Aorta (tissue), 5 donors: ENCODE data around the gene NFYA. TPM values are rescaled to one million over a fixed set of nuclear protein-coding genes. Genes with fewer than 3 reads are reported as not detected.
A peak's percentile ranks its signal among the peaks of the same experiment; 100 is the strongest.

Experiments used
- ATAC-seq: fragments of 200-7000 bp; cut with Tn5 transposase; one replicate; pipeline ENCODE4 v1.9.1; 2022; ENCODE audit warnings: moderate library complexity; ENCODE audit not compliant: low FRiP score
- DNase-seq, 2 donors: peaks; one replicate each; pipeline ENCODE4 v3.0.0-alpha.2; 2020
- H3K27ac ChIP-seq, 2 donors: one replicate each; pipeline ENCODE4 v1.5.1; 2013; ENCODE audit warnings: low read length in 2 of 2, mild to moderate bottlenecking in 2 of 2, moderate library complexity in 2 of 2, control low read depth in 1 of 2, inconsistent platforms in 1 of 2, low read depth in 1 of 2
- H3K27me3 ChIP-seq, 2 donors: one replicate each; pipeline ENCODE4 v1.6.1; 2013; ENCODE audit warnings: control low read depth in 1 of 2, low read length in 1 of 2, mild to moderate bottlenecking in 1 of 2, moderate library complexity in 1 of 2; ENCODE audit not compliant: insufficient read depth in 2 of 2, control insufficient read depth in 1 of 2
- H3K36me3 ChIP-seq, 2 donors: one replicate each; pipeline ENCODE4 v1.6.1; 2013; ENCODE audit warnings: control low read depth in 1 of 2, low read length in 1 of 2, mild to moderate bottlenecking in 1 of 2; ENCODE audit not compliant: insufficient read depth in 2 of 2, control insufficient read depth in 1 of 2
- H3K4me1 ChIP-seq, 2 donors: one replicate each; pipeline ENCODE4 v1.6.1; 2013; ENCODE audit warnings: low read length in 2 of 2, control low read depth in 1 of 2, mild to moderate bottlenecking in 1 of 2, moderate library complexity in 1 of 2; ENCODE audit not compliant: insufficient read depth in 2 of 2, control insufficient read depth in 1 of 2
- H3K4me3 ChIP-seq, 2 donors: one replicate each; pipeline ENCODE4 v1.5.1; 2013; ENCODE audit warnings: low read length in 2 of 2, control low read depth in 1 of 2, mild to moderate bottlenecking in 1 of 2
- H3K9me3 ChIP-seq: one replicate; pipeline ENCODE4 v1.6.1; 2013; ENCODE audit warnings: mild to moderate bottlenecking, low read length; ENCODE audit not compliant: control insufficient read depth
- WGBS, 2 donors: extraction: QIAGEN DNeasy Blood & Tissue Kit; methylation state at CpG; one replicate each; pipeline ENCODE4 v1.1.7; 2013; 5-methylcytosine and 5-hydroxymethylcytosine counted together
- intact Hi-C, 2 donors: fragments of 100-400 bp; cut with DNase I; formaldehyde crosslinking; loops; one replicate each; pipeline versions ENCODE4 v1.14.2 to v1.15.0; 2022
- polyA plus RNA-seq, 2 donors: library from polyadenylated mRNA; stranded (reverse); fragments of 200-250 nt; gene quantifications; one replicate each; pipeline ENCODE4 v1.2.3, GENCODE V29; 2013
- total RNA-seq, 2 donors: library from RNA; stranded (reverse); fragmentation: NEBNext Ultra II Directional; extraction: Animal tissue kit (Norgen Biotek cat#: 25700); gene quantifications; one replicate each; pipeline ENCODE4 v1.2.1, GENCODE V29; 2021
- donor health status: healthy with polysubstance abuse.
- donor health status: Bipolar disorder and iron deficiency.
- donor health status: DM: no; HTN: no; CAD: no.
- donor health status: DM: no; HTN: no; CAD: no.
- donor health status: DM: yes; HTN: yes; CAD: no.

NFYA gene
- total and polyA plus RNA-seq, 4 donors: 5.6 to 18.6 (median 10.0) TPM

- H3K9me3 ChIP-seq: no peaks in the 10 kb centered on the region
- 2 to 3% methylated on average over 11 of the region's 11 CpGs for WGBS, 2 donors
- H3K36me3 ChIP-seq: no peaks in the 10 kb centered on the region
- no peaks in the 10 kb centered on the region for H3K27me3 ChIP-seq
- ATAC-seq: no peak
- H3K27ac ChIP-seq: peak overlapping the region; percentile 75 to 88
- DNase-seq: no peak
- peak overlapping the region; percentile 32 to 50 for H3K4me3 ChIP-seq
- H3K4me1 ChIP-seq: no peaks in the 10 kb centered on the region
- intact Hi-C loops: loop anchor here in 1 of 2 donors (5.0 to 10.0 kb wide), 2 partner anchors 1652 to 1729 kb away; no protein-coding TSS in a partner anchor
These were observed 1.4 kb downstream of the NFYA start for GRCh38 chr6:41073968-41074691.

GRCh38 chr6:41074692-41075436 is 2.1 kb downstream of the NFYA start:
- DNase-seq: no peak
- no peaks in the 10 kb centered on the region for H3K27me3 ChIP-seq
- 37 to 38% methylated on average over 11 of the region's 11 CpGs for WGBS, 2 donors
- intact Hi-C loops: loop anchor here in 1 of 2 donors (5.0 to 10.0 kb wide), 2 partner anchors 1653 to 1730 kb away; no protein-coding TSS in a partner anchor
- H3K4me1 ChIP-seq: no peaks in the 10 kb centered on the region
- H3K36me3 ChIP-seq: no peaks in the 10 kb centered on the region
- ATAC-seq: no peak
- peak overlapping the region in 1 of 2 donors; percentile 88 for H3K27ac ChIP-seq
- H3K4me3 ChIP-seq: no peak overlapping the region
- H3K9me3 ChIP-seq: no peaks in the 10 kb centered on the region

GRCh38 chr6:41075651-41076626 is 3.2 kb downstream of the NFYA start:
- no peaks in the 10 kb centered on the region for H3K4me1 ChIP-seq
- no peak overlapping the region for H3K4me3 ChIP-seq
- DNase-seq: no peak
- no peaks in the 10 kb centered on the region for H3K27me3 ChIP-seq
- peaks cover 0 to 4% of the 10 kb centered on the region in 2 donors for H3K36me3 ChIP-seq
- peak overlapping the region in 1 of 2 donors; percentile 7 for H3K27ac ChIP-seq
- no peak for ATAC-seq
- 53 to 65% methylated on average over 4 of the region's 4 CpGs for WGBS, 2 donors
- intact Hi-C loops: loop anchor here in 1 of 2 donors (10.0 kb wide), 1 partner anchor 1731 kb away; no protein-coding TSS in a partner anchor
- no peaks in the 10 kb centered on the region for H3K9me3 ChIP-seq

GRCh38 chr6:41077536-41077935 is 4.8 kb downstream of the NFYA start:
- no peaks in the 10 kb centered on the region for H3K9me3 ChIP-seq
- H3K27ac ChIP-seq: no peak overlapping the region
- no peak overlapping the region for H3K4me3 ChIP-seq
- intact Hi-C loops: loop anchor here in 1 of 2 donors (10.0 kb wide), 1 partner anchor 1733 kb away; no protein-coding TSS in a partner anchor
- DNase-seq (no peak), ATAC-seq (no peak)
- no peaks in the 10 kb centered on the region for H3K4me1 ChIP-seq
- H3K27me3 ChIP-seq: no peaks in the 10 kb centered on the region
- 91 to 93% methylated on average over 2 of the region's 2 CpGs for WGBS, 2 donors
- H3K36me3 ChIP-seq: peaks cover 0 to 4% of the 10 kb centered on the region in 2 donors

GRCh38 chr6:41078101-41078500 is 5.3 kb downstream of the NFYA start:
- no peaks in the 10 kb centered on the region for H3K27me3 ChIP-seq
- H3K4me3 ChIP-seq: no peak overlapping the region
- intact Hi-C loops: loop anchor here in 1 of 2 donors (10.0 kb wide), 1 partner anchor 1733 kb away; no protein-coding TSS in a partner anchor
- no peak overlapping the region for H3K27ac ChIP-seq
- ATAC-seq (no peak), DNase-seq (no peak)
- 89 to 93% methylated on average over 3 of the region's 3 CpGs for WGBS, 2 donors
- no peaks in the 10 kb centered on the region for H3K9me3 ChIP-seq
- no peaks in the 10 kb centered on the region for H3K4me1 ChIP-seq
- peaks cover 0 to 4% of the 10 kb centered on the region in 2 donors for H3K36me3 ChIP-seq

- H3K36me3 ChIP-seq: peaks cover 0 to 4% of the 10 kb centered on the region in 2 donors
- no peaks in the 10 kb centered on the region for H3K27me3 ChIP-seq
- DNase-seq (no peak), ATAC-seq (no peak)
- intact Hi-C loops: loop anchor here in 1 of 2 donors (10.0 kb wide), 1 partner anchor 1734 kb away; no protein-coding TSS in a partner anchor
- no peak overlapping the region for H3K4me3 ChIP-seq
- no peaks in the 10 kb centered on the region for H3K9me3 ChIP-seq
- H3K27ac ChIP-seq: no peak overlapping the region
- no peaks in the 10 kb centered on the region for H3K4me1 ChIP-seq
- 96 to 99% methylated on average over 1 of the region's 1 CpG for WGBS, 2 donors
These were observed 6.3 kb downstream of the NFYA start for GRCh38 chr6:41079080-41079479.

GRCh38 chr6:41080621-41081020 is 7.8 kb downstream of the NFYA start:
- WGBS, 2 donors: 91 to 95% methylated on average over 2 of the region's 2 CpGs
- Histone ChIP-seq H3K4me1 (no peaks in the 10 kb centered on the region), H3K4me3 (no peak overlapping the region), H3K27me3 (no peaks in the 10 kb centered on the region), H3K9me3 (no peaks in the 10 kb centered on the region), H3K27ac (no peak overlapping the region), H3K36me3 (peaks cover 0 to 4% of the 10 kb centered on the region in 2 donors)
- intact Hi-C loops: no loop called here
- DNase-seq (no peak), ATAC-seq (no peak)

GRCh38 chr6:41083072-41083471 is 10.3 kb downstream of the NFYA start:
- no peak for DNase-seq
- Histone ChIP-seq H3K4me3 (no peak overlapping the region), H3K4me1 (no peaks in the 10 kb centered on the region), H3K27ac (no peak overlapping the region), H3K36me3 (peaks cover 0 to 4% of the 10 kb centered on the region in 2 donors), H3K9me3 (no peaks in the 10 kb centered on the region), H3K27me3 (no peaks in the 10 kb centered on the region)
- ATAC-seq: no peak
- intact Hi-C loops: no loop called here
